DOHH2 (cell line): Measurements from ENCODE around the gene TTC6.
A peak's percentile ranks its signal among the peaks of the same experiment; 100 is the strongest.

Experiments
- H3F3A ChIP-seq: fragments of 200-600 bp; sonication (generic), shearing (Covaris generic); 2 replicates; pipeline ENCODE4 v1.6.0; 2016; ENCODE audit warnings: antibody characterized with exemption, mild to moderate bottlenecking; ENCODE audit not compliant: control insufficient read depth, insufficient read depth
- H3K27ac ChIP-seq: fragments of 200-600 bp; sonication (generic); 2 replicates; pipeline ENCODE4 v1.5.1; 2014; ENCODE audit warnings: low read depth, mild to moderate bottlenecking, low read length, moderate library complexity
- H3K27me3 ChIP-seq: fragments of 200-600 bp; sonication (generic); 2 replicates; pipeline ENCODE4 v1.6.1; 2014; ENCODE audit warnings: mild to moderate bottlenecking, low read length, mixed read lengths; ENCODE audit not compliant: control insufficient read depth
- H3K36me3 ChIP-seq: fragments of 200-600 bp; sonication (generic); 2 replicates; pipeline ENCODE4 v1.6.1; 2014; ENCODE audit warnings: mild to moderate bottlenecking, low read length, moderate library complexity, mixed read lengths; ENCODE audit not compliant: control insufficient read depth
- H3K4me1 ChIP-seq: fragments of 200-600 bp; sonication (generic); 2 replicates; pipeline ENCODE4 v1.6.1; 2014; ENCODE audit warnings: mild to moderate bottlenecking, low read length, mixed read lengths; ENCODE audit not compliant: control insufficient read depth
- H3K4me2 ChIP-seq: fragments of 200-600 bp; sonication (generic); 2 replicates; pipeline ENCODE4 v1.6.0; 2014; ENCODE audit warnings: mild to moderate bottlenecking, low read length, moderate library complexity
- H3K4me3 ChIP-seq: fragments of 200-600 bp; sonication (generic); 2 replicates; pipeline ENCODE4 v1.5.1; 2014; ENCODE audit warnings: mild to moderate bottlenecking, low read length, mixed read lengths
- H3K79me2 ChIP-seq: fragments of 200-600 bp; sonication (generic); 2 replicates; pipeline ENCODE4 v1.6.1; 2014; ENCODE audit warnings: mild to moderate bottlenecking, low read length, mixed read lengths; ENCODE audit not compliant: control insufficient read depth
- H3K9me2 ChIP-seq: fragments of 200-600 bp; sonication (generic); replicated peaks from 2 replicates; pipeline ENCODE4 v1.6.1; 2014; ENCODE audit warnings: mild to moderate bottlenecking, low read length, mixed read lengths; ENCODE audit not compliant: control insufficient read depth
- H3K9me3 ChIP-seq: fragments of 200-600 bp; sonication (generic); 2 replicates; pipeline ENCODE4 v1.6.1; 2014; ENCODE audit warnings: antibody characterized with exemption, low read length, mixed read lengths; ENCODE audit not compliant: control insufficient read depth, insufficient read depth
- H4K20me1 ChIP-seq: fragments of 200-600 bp; sonication (generic); 2 replicates; pipeline ENCODE4 v1.6.0; 2014; ENCODE audit warnings: low read depth, mild to moderate bottlenecking, antibody characterized with exemption, low read length, moderate library complexity; ENCODE audit not compliant: control insufficient read depth, insufficient read depth
- EZH2phosphoT487 ChIP-seq: fragments of 200-600 bp; sonication (generic); IDR thresholded peaks from 2 replicates; pipeline ENCODE4 v1.6.1; 2017; ENCODE audit warnings: borderline replicate concordance, mild to moderate bottlenecking, antibody characterized with exemption, low read length, moderate library complexity, mixed read lengths
- TF ChIP-seq, protein P1 (sequence below): fragments of 200-600 bp; sonication (generic); IDR thresholded peaks from one replicate; pipeline ENCODE4 v1.5.1; 2014; ENCODE audit warnings: antibody characterized with exemption, mild to moderate bottlenecking, low read depth, low read length; ENCODE audit not compliant: poor library complexity, severe bottlenecking

TTC6 gene

DNA sequence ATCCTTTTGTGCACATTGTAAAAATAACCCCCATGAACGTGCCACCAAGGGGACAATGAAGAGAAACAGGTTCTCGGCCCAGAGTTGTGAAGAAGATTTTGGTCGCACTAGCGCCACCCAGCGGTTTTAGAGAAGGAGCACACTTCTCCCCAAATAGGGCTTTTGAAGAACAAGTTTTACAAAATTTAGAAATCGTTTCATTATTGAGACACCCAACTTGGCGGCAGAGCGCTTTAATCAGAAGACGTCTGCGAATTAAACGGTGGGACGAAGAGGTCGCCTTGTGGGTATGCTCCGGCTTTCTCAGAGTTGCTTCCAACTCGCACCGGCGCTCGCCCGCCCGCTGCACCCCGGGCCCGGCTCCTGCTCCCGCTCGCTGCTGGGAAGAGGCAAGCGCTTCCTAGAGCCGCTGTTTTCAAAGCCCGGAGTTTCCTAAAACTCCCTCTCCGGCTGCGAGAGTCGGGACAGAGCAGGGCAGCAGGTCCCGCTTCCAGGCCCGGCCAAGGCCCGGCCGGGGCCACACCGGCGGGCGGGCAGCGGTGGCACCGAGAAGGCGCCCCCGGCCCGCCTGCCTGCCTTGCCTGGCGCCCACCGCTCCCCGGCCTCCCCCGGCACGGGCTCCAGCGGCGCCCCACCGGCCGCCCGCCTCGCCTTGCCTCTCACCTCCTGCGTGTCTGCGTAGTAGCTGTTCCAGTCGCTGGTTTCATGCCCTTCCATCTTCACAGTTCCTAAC is 1.0 kb upstream of the TTC6 start:
- H3K4me3 ChIP-seq: no peak overlapping the region
- no peaks in the 10 kb centered on the region for H3K27me3 ChIP-seq
- no peaks in the 10 kb centered on the region; the same call in 1 of the 2 replicates for H3K79me2 ChIP-seq
- peaks cover 15% of the 10 kb centered on the region; the same call in 1 of the 2 replicates for H3K9me3 ChIP-seq
- no peaks in the 10 kb centered on the region for H3K4me1 ChIP-seq
- H3F3A ChIP-seq: no peaks in the 10 kb centered on the region
- H3K36me3 ChIP-seq: no peaks in the 10 kb centered on the region
- TF ChIP-seq, protein P1, sequence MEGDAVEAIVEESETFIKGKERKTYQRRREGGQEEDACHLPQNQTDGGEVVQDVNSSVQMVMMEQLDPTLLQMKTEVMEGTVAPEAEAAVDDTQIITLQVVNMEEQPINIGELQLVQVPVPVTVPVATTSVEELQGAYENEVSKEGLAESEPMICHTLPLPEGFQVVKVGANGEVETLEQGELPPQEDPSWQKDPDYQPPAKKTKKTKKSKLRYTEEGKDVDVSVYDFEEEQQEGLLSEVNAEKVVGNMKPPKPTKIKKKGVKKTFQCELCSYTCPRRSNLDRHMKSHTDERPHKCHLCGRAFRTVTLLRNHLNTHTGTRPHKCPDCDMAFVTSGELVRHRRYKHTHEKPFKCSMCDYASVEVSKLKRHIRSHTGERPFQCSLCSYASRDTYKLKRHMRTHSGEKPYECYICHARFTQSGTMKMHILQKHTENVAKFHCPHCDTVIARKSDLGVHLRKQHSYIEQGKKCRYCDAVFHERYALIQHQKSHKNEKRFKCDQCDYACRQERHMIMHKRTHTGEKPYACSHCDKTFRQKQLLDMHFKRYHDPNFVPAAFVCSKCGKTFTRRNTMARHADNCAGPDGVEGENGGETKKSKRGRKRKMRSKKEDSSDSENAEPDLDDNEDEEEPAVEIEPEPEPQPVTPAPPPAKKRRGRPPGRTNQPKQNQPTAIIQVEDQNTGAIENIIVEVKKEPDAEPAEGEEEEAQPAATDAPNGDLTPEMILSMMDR: peak; percentile 46
- TF ChIP-seq EZH2phosphoT487: no peak
- H3K4me2 ChIP-seq: no peak overlapping the region
- no peaks in the 10 kb centered on the region for H4K20me1 ChIP-seq
- H3K9me2 ChIP-seq: no peaks in the 10 kb centered on the region
- H3K27ac ChIP-seq: no peak overlapping the region

- Histone ChIP-seq H3K4me3 (no peak overlapping the region), H3K36me3 (no peaks in the 10 kb centered on the region), H3F3A (no peaks in the 10 kb centered on the region), H3K27ac (no peak overlapping the region), H3K4me1 (no peaks in the 10 kb centered on the region), H3K79me2 (no peaks in the 10 kb centered on the region; the same call in 1 of the 2 replicates), H3K4me2 (no peak overlapping the region), H4K20me1 (no peaks in the 10 kb centered on the region), H3K9me2 (no peaks in the 10 kb centered on the region), H3K9me3 (peaks cover 15% of the 10 kb centered on the region; the same call in 1 of the 2 replicates), H3K27me3 (no peaks in the 10 kb centered on the region)
- TF ChIP-seq EZH2phosphoT487: no peak
- TF ChIP-seq, protein P1: no peak
Measured at GRCh38 chr14:37595809-37596621, 586 bp downstream of the TTC6 start.

DNA sequence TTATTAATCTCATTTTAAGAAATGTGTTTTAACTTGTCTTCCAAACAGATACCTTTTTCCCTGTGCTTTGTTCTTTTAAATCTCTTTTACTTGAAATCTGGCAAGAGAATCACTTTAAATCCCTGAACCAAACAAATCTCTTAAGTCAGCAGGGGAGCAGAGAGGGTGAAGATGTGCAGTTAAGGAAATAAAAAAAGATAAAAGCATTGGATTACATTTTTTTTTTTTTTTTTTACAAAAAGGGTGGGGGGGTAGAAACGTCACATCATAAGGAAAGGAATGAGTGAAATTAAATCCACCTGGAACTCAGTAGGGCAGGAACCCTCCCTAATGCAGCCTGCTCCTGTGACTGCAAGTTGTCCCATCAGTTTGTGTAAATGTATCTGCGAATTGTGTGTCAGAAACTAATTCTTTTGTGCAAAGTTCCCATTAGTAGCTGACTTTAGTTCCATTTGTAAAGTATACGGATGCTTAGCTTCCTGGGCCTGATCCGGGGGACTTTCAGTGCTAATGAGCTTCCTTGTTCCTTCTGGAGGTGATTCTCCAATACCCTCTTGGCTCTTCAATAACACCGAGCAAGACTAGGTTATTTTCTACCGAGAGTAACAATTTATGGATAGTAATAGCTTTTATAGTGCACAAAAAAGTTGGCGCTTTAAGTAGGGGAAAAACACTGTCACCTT is 1.5 kb downstream of the TTC6 start:
- TF ChIP-seq EZH2phosphoT487: no peak
- TF ChIP-seq, protein P1: no peak
- Histone ChIP-seq H4K20me1 (no peaks in the 10 kb centered on the region), H3K4me2 (no peak overlapping the region), H3F3A (no peaks in the 10 kb centered on the region), H3K9me2 (no peaks in the 10 kb centered on the region), H3K27me3 (no peaks in the 10 kb centered on the region), H3K27ac (no peak overlapping the region), H3K4me3 (no peak overlapping the region), H3K36me3 (no peaks in the 10 kb centered on the region), H3K79me2 (no peaks in the 10 kb centered on the region; the same call in 1 of the 2 replicates), H3K9me3 (peaks cover 19% of the 10 kb centered on the region; the same call in 1 of the 2 replicates), H3K4me1 (no peaks in the 10 kb centered on the region)
